H9 (cell line): ENCODE measurements around the gene FAM76A. TPM values are rescaled to one million over a fixed set of nuclear protein-coding genes. Genes with fewer than 3 reads are reported as not detected.

Source experiments
- DNase-seq: peaks from one replicate; pipeline ENCODE4 v3.0.0-alpha.2; 2017
- H2AFZ ChIP-seq: one replicate; pipeline ENCODE4 v1.6.1; 2013; ENCODE audit warnings: mild to moderate bottlenecking, low read length, control low read depth, moderate library complexity
- H2AK5ac ChIP-seq: 2 replicates; pipeline ENCODE4 v1.6.1; 2013; ENCODE audit warnings: low read length, control low read depth, mixed read lengths; ENCODE audit not compliant: insufficient read length
- H2BK120ac ChIP-seq: one replicate; pipeline ENCODE4 v1.6.1; 2013; ENCODE audit warnings: low read depth, mild to moderate bottlenecking, low read length, control low read depth, inconsistent platforms; ENCODE audit not compliant: poor library complexity, severe bottlenecking
- H2BK12ac ChIP-seq: 2 replicates; pipeline ENCODE4 v1.6.1; 2013; ENCODE audit warnings: low read length, control low read depth, mixed read lengths, low read depth; ENCODE audit not compliant: insufficient read length
- H2BK15ac ChIP-seq: 2 replicates; pipeline ENCODE4 v1.6.1; 2013; ENCODE audit warnings: low read depth, low read length, control low read depth
- H2BK20ac ChIP-seq: one replicate; pipeline ENCODE4 v1.6.1; 2013; ENCODE audit warnings: low read depth, mild to moderate bottlenecking, low read length, control low read depth, inconsistent platforms; ENCODE audit not compliant: poor library complexity, severe bottlenecking
- H2BK5ac ChIP-seq: 2 replicates; pipeline ENCODE4 v1.6.1; 2013; ENCODE audit warnings: low read length, control low read depth, mixed read lengths; ENCODE audit not compliant: insufficient read length
- H3K14ac ChIP-seq: 2 replicates; pipeline ENCODE4 v1.6.1; 2013; ENCODE audit warnings: low read length, control low read depth; ENCODE audit not compliant: insufficient read depth
- H3K18ac ChIP-seq: 2 replicates; pipeline ENCODE4 v1.6.1; 2013; ENCODE audit warnings: low read depth, mild to moderate bottlenecking, mixed read lengths, low read length, control low read depth; ENCODE audit not compliant: insufficient read length
- H3K23ac ChIP-seq: 2 replicates; pipeline ENCODE4 v1.6.1; 2013; ENCODE audit warnings: low read length, control low read depth, mixed read lengths, low read depth; ENCODE audit not compliant: insufficient read length
- H3K23me2 ChIP-seq: 2 replicates; pipeline ENCODE4 v1.6.1; 2013; ENCODE audit warnings: low read depth, mild to moderate bottlenecking, mixed read lengths, low read length, control low read depth; ENCODE audit not compliant: insufficient read length, poor library complexity, severe bottlenecking
- H3K27ac ChIP-seq: 2 replicates; pipeline ENCODE4 v1.5.1; 2013; ENCODE audit warnings: low read length, control low read depth, mixed read lengths, low read depth; ENCODE audit not compliant: insufficient read length
- H3K27me3 ChIP-seq: 2 replicates; pipeline ENCODE4 v1.6.1; 2013; ENCODE audit warnings: low read length, control low read depth, inconsistent platforms; ENCODE audit not compliant: insufficient read depth
- H3K4ac ChIP-seq: 2 replicates; pipeline ENCODE4 v1.6.1; 2013; ENCODE audit warnings: low read depth, mild to moderate bottlenecking, control low read depth, inconsistent platforms, low read length, moderate library complexity
- H3K4me1 ChIP-seq: 2 replicates; pipeline ENCODE4 v1.6.1; 2013; ENCODE audit warnings: low read length, control low read depth, inconsistent platforms; ENCODE audit not compliant: insufficient read depth
- H3K4me2 ChIP-seq: 2 replicates; pipeline ENCODE4 v1.6.1; 2013; ENCODE audit warnings: low read length, control low read depth, mixed read lengths; ENCODE audit not compliant: insufficient read length, insufficient read depth
- H3K56ac ChIP-seq: 2 replicates; pipeline ENCODE4 v1.6.1; 2013; ENCODE audit warnings: low read depth, mild to moderate bottlenecking, mixed read lengths, low read length, control low read depth; ENCODE audit not compliant: insufficient read length
- H3K79me1 ChIP-seq: 2 replicates; pipeline ENCODE4 v1.6.1; 2013; ENCODE audit warnings: low read depth, mild to moderate bottlenecking, moderate library complexity, low read length, control low read depth, inconsistent platforms; ENCODE audit not compliant: insufficient read depth, poor library complexity, severe bottlenecking
- H3K79me2 ChIP-seq: 2 replicates; pipeline ENCODE4 v1.6.1; 2013; ENCODE audit warnings: low read length, control low read depth, inconsistent platforms; ENCODE audit not compliant: insufficient read depth
- H3K9ac ChIP-seq: 2 replicates; pipeline ENCODE4 v1.6.1; 2013; ENCODE audit warnings: low read length, control low read depth, mixed read lengths; ENCODE audit not compliant: insufficient read length; ENCODE audit errors: extremely low read depth
- H3K9me3 ChIP-seq: one replicate; pipeline ENCODE4 v1.6.1; 2013; ENCODE audit warnings: low read depth, low read length, inconsistent platforms; ENCODE audit not compliant: control insufficient read depth
- H3T11ph ChIP-seq: one replicate; pipeline ENCODE4 v1.6.1; 2013; ENCODE audit warnings: mild to moderate bottlenecking, low read length, control low read depth, inconsistent platforms
- H4K20me1 ChIP-seq: one replicate; pipeline ENCODE4 v1.6.1; 2013; ENCODE audit not compliant: control insufficient read depth, insufficient read length, insufficient read depth
- H4K5ac ChIP-seq: 2 replicates; pipeline ENCODE4 v1.6.1; 2013; ENCODE audit warnings: low read depth, mild to moderate bottlenecking, mixed read lengths, low read length, control low read depth; ENCODE audit not compliant: insufficient read length
- H4K8ac ChIP-seq: replicated peaks from 2 replicates; pipeline ENCODE4 v1.6.1; 2013; ENCODE audit warnings: low read length, control low read depth, mixed read lengths, low read depth; ENCODE audit not compliant: insufficient read length
- H4K91ac ChIP-seq: 2 replicates; pipeline ENCODE4 v1.6.1; 2013; ENCODE audit warnings: low read depth, mild to moderate bottlenecking, moderate library complexity, mixed read lengths, low read length, control low read depth; ENCODE audit not compliant: insufficient read length
- H3K27ac Mint-ChIP-seq, 3 experiments: 2 replicates in 2 of 3; 3 replicates in 1 of 3; pipeline ENCODE4 v1.8.0; 2020 to 2021; ENCODE audit warnings: mixed read lengths in 3 of 3, mild to moderate bottlenecking in 1 of 3, moderate library complexity in 1 of 3
- H3K27me3 Mint-ChIP-seq: 2 replicates; pipeline ENCODE4 v1.8.0; 2021; ENCODE audit warnings: low read depth, mild to moderate bottlenecking, moderate library complexity, mixed read lengths
- H3K36me3 Mint-ChIP-seq, 3 experiments: 2 replicates in 2 of 3; 3 replicates in 1 of 3; pipeline ENCODE4 v1.8.0; 2020 to 2021; ENCODE audit warnings: low read depth in 3 of 3, mixed read lengths in 3 of 3; ENCODE audit not compliant: insufficient read depth in 1 of 3
- H3K4me1 Mint-ChIP-seq, 2 experiments: 2 replicates each; pipeline ENCODE4 v1.8.0; 2020; ENCODE audit warnings: mixed read lengths in 2 of 2
- H3K4me3 Mint-ChIP-seq, 2 experiments: 2 replicates in 1 of 2; 3 replicates in 1 of 2; pipeline ENCODE4 v1.8.0; 2020 to 2021; ENCODE audit warnings: mild to moderate bottlenecking in 2 of 2, mixed read lengths in 2 of 2, moderate library complexity in 1 of 2
- H3K9me3 Mint-ChIP-seq, 2 experiments: 2 replicates in 1 of 2; 3 replicates in 1 of 2; pipeline ENCODE4 v1.8.0; 2020; ENCODE audit warnings: mild to moderate bottlenecking in 2 of 2, mixed read lengths in 2 of 2, moderate library complexity in 1 of 2
- CTCF ChIP-seq: fragments of 200-600 bp; sonication (generic); conservative IDR thresholded peaks from 3 replicates; pipeline ENCODE4 v1.8.0; 2021; ENCODE audit warnings: antibody characterized with exemption, mild to moderate bottlenecking
- WGBS: extraction: QIAGEN DNeasy Blood & Tissue Kit; methylation state at CpG from one replicate; pipeline ENCODE4 v1.1.7; 2013; ENCODE audit warnings: missing lambda C conversion rate, low lambda C conversion rate, mixed read lengths; ENCODE audit not compliant: insufficient read length; ENCODE audit errors: extremely low coverage; 5-methylcytosine and 5-hydroxymethylcytosine counted together
- total RNA-seq: library from RNA; stranded (reverse); gene quantifications from 2 replicates; pipeline ENCODE4 v1.2.1, GENCODE V29; 2021

Gene FAM76A
- total RNA-seq, 1 experiment from 2014 or later = 10.6 TPM

GRCh38 chr1:27811741-27812500 is 86.2 kb downstream of the FAM76A start:
- H3K18ac ChIP-seq = no peak overlapping the region
- H2BK5ac ChIP-seq = no peak overlapping the region
- no peaks in the 10 kb centered on the region for H3K79me1 ChIP-seq
- H3K27ac ChIP-seq = no peak overlapping the region
- H3K4me1 ChIP-seq = peaks cover 3% of the 10 kb centered on the region
- H4K8ac ChIP-seq = no peak overlapping the region
- H3K23ac ChIP-seq = no peak overlapping the region
- no peak overlapping the region for H3K4ac ChIP-seq
- TF ChIP-seq CTCF = no peak
- no peak overlapping the region for H4K5ac ChIP-seq
- Mint-ChIP-seq H3K4me1 (peaks cover 8 to 9% of the 10 kb centered on the region in 2 experiments), H3K9me3 (no peaks in the 10 kb centered on the region), H3K27me3 (no peaks in the 10 kb centered on the region), H3K36me3 (peaks cover 0 to 3% (median 0%) of the 10 kb centered on the region in 3 experiments; a peak in 2 of 7 replicates), H3K4me3 (no peak overlapping the region), H3K27ac (no peak overlapping the region)
- no peak overlapping the region for H2AK5ac ChIP-seq
- H3K23me2 ChIP-seq = no peaks in the 10 kb centered on the region
- WGBS = no CpG with 5 or more reads among the region's 6 CpGs
- no peak overlapping the region for H2BK15ac ChIP-seq
- no peaks in the 10 kb centered on the region for H3K27me3 ChIP-seq
- DNase-seq = no peak
- H3K56ac ChIP-seq = no peak overlapping the region
- no peaks in the 10 kb centered on the region for H4K20me1 ChIP-seq
- H2BK120ac ChIP-seq = no peak overlapping the region
- no peak overlapping the region for H3K4me2 ChIP-seq
- H3K79me2 ChIP-seq = no peaks in the 10 kb centered on the region
- H2BK12ac ChIP-seq = no peak overlapping the region
- H3T11ph ChIP-seq = no peak overlapping the region
- H3K9ac ChIP-seq = no peak overlapping the region
- H4K91ac ChIP-seq = no peak overlapping the region
- no peak overlapping the region for H2BK20ac ChIP-seq
- H3K9me3 ChIP-seq = no peaks in the 10 kb centered on the region
- H3K14ac ChIP-seq = no peak overlapping the region
- no peak overlapping the region for H2AFZ ChIP-seq

Other genes starting within 250 kb of the FAM76A start
- gene WASF2, start 235.8 kb upstream of the FAM76A start, total RNA-seq = 65.9 and 69.2 TPM in 2 replicates
- gene AHDC1, start 121.8 kb upstream of the FAM76A start, total RNA-seq = 23.7 and 29.4 TPM in 2 replicates
- gene FGR, start 90.8 kb upstream of the FAM76A start, total RNA-seq = 0.15 TPM in 1 of 2 replicates, not detected in the other
- gene IFI6, start 53.8 kb upstream of the FAM76A start, total RNA-seq = 4.3 and 6.4 TPM in 2 replicates
- 9.9 and 10.6 TPM in 2 replicates for gene STX12, start 47.3 kb downstream of the FAM76A start, total RNA-seq
- gene PPP1R8, start 104.8 kb downstream of the FAM76A start, total RNA-seq = 58.8 and 59.9 TPM in 2 replicates
- gene THEMIS2, start 146.6 kb downstream of the FAM76A start, total RNA-seq = 17.2 and 18.7 TPM in 2 replicates
- gene RPA2, start 188.6 kb downstream of the FAM76A start, total RNA-seq = 81.4 and 83.5 TPM in 2 replicates
- gene SMPDL3B, start 209.0 kb downstream of the FAM76A start, total RNA-seq = 49.5 and 51.3 TPM in 2 replicates
- 17.2 and 17.9 TPM in 2 replicates for gene XKR8, start 234.0 kb downstream of the FAM76A start, total RNA-seq